ENCODE data around the gene LY6G6C.

LY6G6C gene

DNA sequence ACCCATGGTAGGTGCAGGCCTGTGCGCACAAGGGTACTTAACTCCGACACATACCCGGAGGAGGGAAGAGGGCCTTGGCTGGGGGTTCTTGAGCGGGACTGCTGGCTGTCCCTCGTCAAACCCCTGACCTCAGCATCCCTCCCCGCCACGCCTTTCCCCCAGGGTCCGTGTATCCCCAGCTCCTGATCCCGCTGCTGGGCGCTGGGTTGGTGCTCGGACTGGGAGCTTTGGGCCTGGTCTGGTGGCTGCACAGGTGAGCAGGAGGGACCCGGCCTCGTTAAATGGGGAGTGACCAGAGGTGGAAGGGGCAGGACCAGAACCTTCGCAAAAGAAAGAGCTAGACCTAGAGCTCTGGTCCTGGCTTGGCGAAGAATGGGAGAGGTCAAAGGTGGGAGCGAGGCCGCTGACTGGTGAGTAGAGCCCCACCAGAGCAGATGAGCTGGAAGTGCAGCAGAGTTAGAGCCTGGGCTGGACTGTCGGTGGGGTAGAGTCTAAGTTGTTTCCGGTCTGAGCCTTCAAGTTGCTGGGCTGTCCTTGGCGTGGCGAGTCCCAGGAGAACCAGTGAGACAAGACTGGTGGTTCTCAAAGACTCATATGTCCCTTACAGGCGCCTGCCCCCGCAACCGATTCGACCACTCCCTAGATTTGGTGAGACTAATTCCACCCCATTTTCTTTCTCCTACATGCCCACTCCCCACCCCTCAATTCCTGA is 2.6 kb upstream of the LY6G6C start (continued):
- TF ChIP-seq ZBTB11 (tag by site-specific recombination; conservative IDR thresholded peaks at IDR 0.05; ENCODE audit: low read depth) (no peak), ZNF2 (tag by site-specific recombination; IDR thresholded peaks at IDR 0.05) (no peak), ZNF670 (tag by site-specific recombination; IDR thresholded peaks at IDR 0.05; ENCODE audit: low read depth) (no peak), ZNF530 (tag by site-specific recombination; IDR thresholded peaks at IDR 0.05; ENCODE audit: low read depth) (no peak)
- TF ChIP-seq, protein P1, sequence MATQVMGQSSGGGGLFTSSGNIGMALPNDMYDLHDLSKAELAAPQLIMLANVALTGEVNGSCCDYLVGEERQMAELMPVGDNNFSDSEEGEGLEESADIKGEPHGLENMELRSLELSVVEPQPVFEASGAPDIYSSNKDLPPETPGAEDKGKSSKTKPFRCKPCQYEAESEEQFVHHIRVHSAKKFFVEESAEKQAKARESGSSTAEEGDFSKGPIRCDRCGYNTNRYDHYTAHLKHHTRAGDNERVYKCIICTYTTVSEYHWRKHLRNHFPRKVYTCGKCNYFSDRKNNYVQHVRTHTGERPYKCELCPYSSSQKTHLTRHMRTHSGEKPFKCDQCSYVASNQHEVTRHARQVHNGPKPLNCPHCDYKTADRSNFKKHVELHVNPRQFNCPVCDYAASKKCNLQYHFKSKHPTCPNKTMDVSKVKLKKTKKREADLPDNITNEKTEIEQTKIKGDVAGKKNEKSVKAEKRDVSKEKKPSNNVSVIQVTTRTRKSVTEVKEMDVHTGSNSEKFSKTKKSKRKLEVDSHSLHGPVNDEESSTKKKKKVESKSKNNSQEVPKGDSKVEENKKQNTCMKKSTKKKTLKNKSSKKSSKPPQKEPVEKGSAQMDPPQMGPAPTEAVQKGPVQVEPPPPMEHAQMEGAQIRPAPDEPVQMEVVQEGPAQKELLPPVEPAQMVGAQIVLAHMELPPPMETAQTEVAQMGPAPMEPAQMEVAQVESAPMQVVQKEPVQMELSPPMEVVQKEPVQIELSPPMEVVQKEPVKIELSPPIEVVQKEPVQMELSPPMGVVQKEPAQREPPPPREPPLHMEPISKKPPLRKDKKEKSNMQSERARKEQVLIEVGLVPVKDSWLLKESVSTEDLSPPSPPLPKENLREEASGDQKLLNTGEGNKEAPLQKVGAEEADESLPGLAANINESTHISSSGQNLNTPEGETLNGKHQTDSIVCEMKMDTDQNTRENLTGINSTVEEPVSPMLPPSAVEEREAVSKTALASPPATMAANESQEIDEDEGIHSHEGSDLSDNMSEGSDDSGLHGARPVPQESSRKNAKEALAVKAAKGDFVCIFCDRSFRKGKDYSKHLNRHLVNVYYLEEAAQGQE (tag by site-specific recombination; IDR thresholded peaks at IDR 0.05) = no peak

DNA sequence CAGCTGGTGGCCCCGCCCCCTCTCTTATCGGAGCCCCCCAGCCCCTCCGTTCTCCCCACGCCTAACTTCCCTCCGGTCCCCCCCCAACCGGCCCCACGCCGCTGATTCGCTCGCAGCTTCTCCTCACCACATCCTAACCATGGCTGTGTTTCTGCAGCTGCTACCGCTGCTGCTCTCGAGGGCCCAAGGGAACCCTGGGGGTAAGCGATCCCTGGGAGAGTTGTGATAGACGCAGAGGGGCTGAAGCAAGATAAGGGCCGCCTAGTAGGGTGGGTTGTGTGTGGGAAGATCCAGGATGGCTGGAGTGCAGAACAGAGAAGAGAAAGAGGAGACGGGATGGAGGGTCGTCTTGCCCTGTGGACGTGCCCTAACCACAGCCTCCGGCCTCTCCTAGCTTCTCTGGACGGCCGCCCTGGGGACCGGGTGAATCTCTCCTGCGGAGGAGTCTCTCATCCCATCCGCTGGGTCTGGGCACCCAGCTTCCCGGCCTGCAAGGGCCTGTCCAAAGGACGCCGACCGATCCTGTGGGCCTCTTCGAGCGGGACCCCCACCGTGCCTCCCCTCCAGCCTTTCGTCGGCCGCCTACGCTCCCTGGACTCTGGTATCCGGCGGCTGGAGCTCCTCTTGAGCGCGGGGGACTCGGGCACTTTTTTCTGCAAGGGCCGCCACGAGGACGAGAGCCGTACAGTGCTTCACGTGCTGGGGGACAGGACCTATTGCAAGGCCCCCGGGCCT is 1.9 kb upstream of the LY6G6C start, which contains the start of gene MPIG6B:
TSS of gene MPIG6B (plus strand) at position 129 of the 735 bp plus-strand sequence. CDS start at position 140, 11 bp downstream.
- H3K36me3 ChIP-seq (ENCODE audit: control insufficient read depth in 2 of 2, insufficient read depth in 1 of 2, low read length in 2 of 2) = peaks cover 0 to 21% of the 10 kb centered on the region in 2 experiments; a peak in 1 of 3 replicates
- no peaks in the 10 kb centered on the region for H3K9me3 ChIP-seq (ENCODE audit: control insufficient read depth, insufficient read depth, low read depth, low read length)
- H3K27ac ChIP-seq (ENCODE audit: extremely low read depth, low read depth, low read length) = no peak within 1 kb of the TSS
- H3K4me1 ChIP-seq (ENCODE audit: control insufficient read depth, insufficient read depth, low read length) = no peaks in the 10 kb centered on the region
- H3K4me3 ChIP-seq (ENCODE audit: low read depth, low read length) = no peak within 1 kb of the TSS
- CTCF ChIA-PET = interaction anchor here (1.0 to 1.5 kb wide), 4 partner anchors 9 to 73 kb away, joined by 3 to 4 read pairs (median 4); no protein-coding TSS in a partner anchor
- 0 out of 2 replicates have a peak, but pooled peaks have one; percentile 43 for TF ChIP-seq ZBTB48 (tag by site-specific recombination; IDR thresholded peaks at IDR 0.05)
- no peak for TF ChIP-seq ZNF600 (tag by site-specific recombination; IDR thresholded peaks at IDR 0.05)
- POLR2A ChIA-PET = interaction anchor here (1.0 to 3.2 kb wide), 5 partner anchors 9 to 106 kb away, joined by 3 to 13 read pairs (median 5); partner anchors contain the start of genes ABHD16A, CLIC1 and MSH5

- peaks cover 0 to 11% of the 10 kb centered on the region in 2 experiments; a peak in 1 of 3 replicates for H3K36me3 ChIP-seq (ENCODE audit: control insufficient read depth in 2 of 2, insufficient read depth in 1 of 2, low read length in 2 of 2)
- CTCF ChIA-PET = no interaction called here
- POLR2A ChIA-PET = no interaction called here
- H3K4me1 ChIP-seq (ENCODE audit: control insufficient read depth, insufficient read depth, low read length) = no peaks in the 10 kb centered on the region
- TF ChIP-seq ZNF843 (tag by site-specific recombination; IDR thresholded peaks at IDR 0.05) = no peak
- no peak for TF ChIP-seq INSM2 (tag by site-specific recombination; IDR thresholded peaks at IDR 0.05)
- no peak overlapping the region for H3K27ac ChIP-seq (ENCODE audit: extremely low read depth, low read depth, low read length)
- no peaks in the 10 kb centered on the region for H3K9me3 ChIP-seq (ENCODE audit: control insufficient read depth, insufficient read depth, low read depth, low read length)
- no peak overlapping the region for H3K4me3 ChIP-seq (ENCODE audit: low read depth, low read length)
Observed at GRCh38 chr6:31722173-31722572, 627 bp upstream of the LY6G6C start.
